Spinal cord (tissue), 10 donors: Measurements from ENCODE around the gene ATCAY. TPM values are rescaled to one million over a fixed set of nuclear protein-coding genes. Genes with fewer than 3 reads are reported as not detected.

Experiments
- DNase-seq, 6 donors: peaks; one replicate each; pipeline versions ENCODE4 v3.0.0 to v3.0.0-alpha.2; 2013 to 2015; ENCODE audit warnings: low spot score in 6 of 6, low read depth in 4 of 6
- H3K27ac ChIP-seq: one replicate; pipeline ENCODE4 v1.5.1; 2013; ENCODE audit warnings: low read depth, low read length, control low read depth
- H3K27me3 ChIP-seq: one replicate; pipeline ENCODE4 v1.6.1; 2013; ENCODE audit warnings: low read length; ENCODE audit not compliant: control insufficient read depth, insufficient read depth
- H3K36me3 ChIP-seq: one replicate; pipeline ENCODE4 v1.6.1; 2013; ENCODE audit warnings: low read length; ENCODE audit not compliant: control insufficient read depth, insufficient read depth
- H3K4me1 ChIP-seq: one replicate; pipeline ENCODE4 v1.6.1; 2013; ENCODE audit warnings: low read length; ENCODE audit not compliant: control insufficient read depth, insufficient read depth
- H3K4me3 ChIP-seq: one replicate; pipeline ENCODE4 v1.5.1; 2013; ENCODE audit warnings: low read depth, low read length, control low read depth
- H3K9me3 ChIP-seq: one replicate; pipeline ENCODE4 v1.6.1; 2013; ENCODE audit warnings: low read length; ENCODE audit not compliant: control insufficient read depth, insufficient read depth
- WGBS: methylation state at CpG from one replicate; pipeline ENCODE4 v1.1.5; 2013; ENCODE audit warnings: missing lambda C conversion rate; ENCODE audit not compliant: insufficient coverage; 5-methylcytosine and 5-hydroxymethylcytosine counted together
- polyA plus RNA-seq, 2 donors: library from polyadenylated mRNA; unstranded; fragments of 120-200 nt; gene quantifications; one replicate each; pipeline ENCODE4 v1.2.1, GENCODE V29; 2013; ENCODE audit not compliant: insufficient read length in 2 of 2
- small RNA-seq: library from RNA; depleted of rRNA; stranded (forward); fragments of <200 nt; gene quantifications from one replicate; pipeline ENCODE3, GENCODE V24; 2014; ENCODE audit warnings: low replicate concordance
- total RNA-seq, 2 donors: library from RNA; depleted of rRNA in 1 of 2; stranded (reverse); fragments of 120-200 nt in 1 of 2; fragments of >200 nt in 1 of 2; gene quantifications; one replicate each; pipeline versions ENCODE4 v1.2.3 to v1.2.4, GENCODE V29; 2013 to 2014
- donor health status: healthy.

ATCAY gene
- total and polyA plus RNA-seq, 4 donors = 38.1 to 158 (median 91.5) TPM

- H3K27ac ChIP-seq = no peak overlapping the region
- no peaks in the 10 kb centered on the region for H3K27me3 ChIP-seq
- H3K4me1 ChIP-seq = peaks cover 3% of the 10 kb centered on the region
- no peak overlapping the region for H3K4me3 ChIP-seq
- H3K9me3 ChIP-seq = no peaks in the 10 kb centered on the region
- peaks cover 72% of the 10 kb centered on the region for H3K36me3 ChIP-seq
- DNase-seq = no peak
- WGBS = 93% methylated on average over 29 of the region's 29 CpGs
Observed at GRCh38 chr19:3976495-3977241, 96.2 kb downstream of the ATCAY start.

Small RNA genes within 50 kb of the gene (small RNA-seq; reads per million reads assigned to genes)
- gene RN7SL202P = 0.06 reads per million

Other genes with a start within 250 kb of the ATCAY start
- gene PIP5K1C, start 180.2 kb upstream of the ATCAY start, total RNA-seq = 10 to 100 TPM; 25.4 to 34.5 TPM
- 10 to 100 TPM; 77.5 to 91.1 TPM for gene PIP5K1C, start 180.2 kb upstream of the ATCAY start, polyA plus RNA-seq
- 1 to 10 TPM in 1 of 2 donors, under 1 TPM in 1; 0.30 to 5.0 TPM for gene TJP3, start 172.3 kb upstream of the ATCAY start, total RNA-seq
- 1 to 10 TPM in 1 of 2 donors, under 1 TPM in 1; 1.00 to 2.5 TPM for gene TJP3, start 172.3 kb upstream of the ATCAY start, polyA plus RNA-seq
- 10 to 100 TPM; 16.6 to 19.9 TPM for gene APBA3, start 119.0 kb upstream of the ATCAY start, total RNA-seq
- gene APBA3, start 119.0 kb upstream of the ATCAY start, polyA plus RNA-seq = 10 to 100 TPM; 20.4 to 27.3 TPM
- 10 to 100 TPM; 33.2 to 77.8 TPM for gene MRPL54, start 118.0 kb upstream of the ATCAY start, total RNA-seq
- 10 to 100 TPM; 43.1 TPM for gene MRPL54, start 118.0 kb upstream of the ATCAY start, polyA plus RNA-seq
- gene RAX2, start 108.5 kb upstream of the ATCAY start, total RNA-seq = not detected
- under 1 TPM in 1 of 2 donors, not detected in 1; 0.09 TPM for gene RAX2, start 108.5 kb upstream of the ATCAY start, polyA plus RNA-seq
- 10 to 100 TPM; 11.5 to 22.8 TPM for gene MATK, start 94.3 kb upstream of the ATCAY start, total RNA-seq
- 10 to 100 TPM; 61.0 to 62.5 TPM for gene MATK, start 94.3 kb upstream of the ATCAY start, polyA plus RNA-seq
- 1 to 10 TPM; 7.7 to 9.0 TPM for gene ZFR2, start 11.6 kb upstream of the ATCAY start, total RNA-seq
- 10 to 100 TPM; 27.9 to 37.6 TPM for gene ZFR2, start 11.6 kb upstream of the ATCAY start, polyA plus RNA-seq
- under 1 TPM in 1 of 2 donors, not detected in 1; 0.28 TPM for gene NMRK2, start 52.4 kb downstream of the ATCAY start, total RNA-seq
- gene NMRK2, start 52.4 kb downstream of the ATCAY start, polyA plus RNA-seq = under 1 TPM in 1 of 2 donors, not detected in 1; 0.74 TPM
- gene DAPK3, start 90.4 kb downstream of the ATCAY start, total RNA-seq = 10 to 100 TPM; 40.1 to 52.1 TPM
- 10 to 100 TPM; 67.2 to 79.6 TPM for gene DAPK3, start 90.4 kb downstream of the ATCAY start, polyA plus RNA-seq
- gene EEF2, start 104.8 kb downstream of the ATCAY start, total RNA-seq = 1,000 to 10,000 TPM; 1,335 to 1,977 TPM
- gene EEF2, start 104.8 kb downstream of the ATCAY start, polyA plus RNA-seq = 1,000 to 10,000 TPM; 1,625 to 1,669 TPM
- gene PIAS4, start 127.1 kb downstream of the ATCAY start, total RNA-seq = 10 to 100 TPM; 24.8 to 26.3 TPM
- gene PIAS4, start 127.1 kb downstream of the ATCAY start, polyA plus RNA-seq = 10 to 100 TPM; 33.2 to 37.7 TPM
- 1 to 10 TPM; 6.6 to 6.9 TPM for gene ZBTB7A, start 186.2 kb downstream of the ATCAY start, total RNA-seq
- gene ZBTB7A, start 186.2 kb downstream of the ATCAY start, polyA plus RNA-seq = 10 to 100 TPM; 12.7 to 14.6 TPM
- gene MAP2K2, start 243.4 kb downstream of the ATCAY start, total RNA-seq = 100 to 1,000 TPM in 1 of 2 donors, 10 to 100 TPM in 1; 72.6 to 121 TPM
- 100 to 1,000 TPM; 183 to 188 TPM for gene MAP2K2, start 243.4 kb downstream of the ATCAY start, polyA plus RNA-seq